HG02678 (cell line): ENCODE data around the gene PLPPR4.
"Not testable (repeated sequence)": the region's sequence is repeated elsewhere in the genome, so short reads cannot be mapped to it uniquely, and the experiment has no call there.

ENCODE experiments used
- ATAC-seq: cut with Tn5 transposase; IDR thresholded peaks from one replicate; pipeline ENCODE4 v1.9.1; 2021; ENCODE audit warnings: mild to moderate bottlenecking, moderate library complexity; ENCODE audit not compliant: unreplicated experiment

PLPPR4 gene

GRCh38 chr1:99264201-99265021, at the start of gene PLPPR4:
Gene PLPPR4, plus strand, starts transcription at chr1:99264492. Its CDS starts 102 bp downstream, at chr1:99264594.
- ATAC-seq, result no peak

- no peak for ATAC-seq
Observed at GRCh38 chr1:99216956-99217355, 47.3 kb upstream of the PLPPR4 start.

- no peak for ATAC-seq
Observed at GRCh38 chr1:99217599-99217998, 46.7 kb upstream of the PLPPR4 start.

GRCh38 chr1:99218572-99218971, 45.7 kb upstream of the PLPPR4 start:
- no peak for ATAC-seq

- ATAC-seq, result peak; percentile 82
Observed at GRCh38 chr1:99218999-99219398, 45.3 kb upstream of the PLPPR4 start.

- ATAC-seq, result no peak
Observed at GRCh38 chr1:99227056-99227897, 37.0 kb upstream of the PLPPR4 start.

GRCh38 chr1:99228153-99228552, 36.1 kb upstream of the PLPPR4 start:
- no peak for ATAC-seq

- no peak for ATAC-seq
Observed at GRCh38 chr1:99229122-99229521, 35.2 kb upstream of the PLPPR4 start.

GRCh38 chr1:99230695-99231094, 33.6 kb upstream of the PLPPR4 start:
- no peak for ATAC-seq

GRCh38 chr1:99232172-99232571, 32.1 kb upstream of the PLPPR4 start:
- ATAC-seq, result no peak

- ATAC-seq, result no peak
Observed at GRCh38 chr1:99233446-99233845, 30.8 kb upstream of the PLPPR4 start.

GRCh38 chr1:99236756-99237155, 27.5 kb upstream of the PLPPR4 start:
- ATAC-seq, result no peak

- no peak for ATAC-seq
Observed at GRCh38 chr1:99239690-99240089, 24.6 kb upstream of the PLPPR4 start.

- no peak for ATAC-seq
Observed at GRCh38 chr1:99240621-99241020, 23.7 kb upstream of the PLPPR4 start.

- ATAC-seq, result no peak
Observed at GRCh38 chr1:99246152-99246551, 18.1 kb upstream of the PLPPR4 start.

GRCh38 chr1:99247199-99247598, 17.1 kb upstream of the PLPPR4 start:
- no peak for ATAC-seq

GRCh38 chr1:99250728-99251127, 13.6 kb upstream of the PLPPR4 start:
- no peak for ATAC-seq

GRCh38 chr1:99251308-99251707, 13.0 kb upstream of the PLPPR4 start:
- no peak for ATAC-seq

- no peak for ATAC-seq
Observed at GRCh38 chr1:99252630-99253029, 11.7 kb upstream of the PLPPR4 start.

- not testable (repeated sequence) for ATAC-seq
Observed at GRCh38 chr1:99260402-99260801, 3.9 kb upstream of the PLPPR4 start.

GRCh38 chr1:99265124-99265523, 832 bp downstream of the PLPPR4 start:
- no peak for ATAC-seq

GRCh38 chr1:99266726-99267125, 2.4 kb downstream of the PLPPR4 start:
- no peak for ATAC-seq
